ENCODE data around the gene PYGM. TPM values are rescaled to one million over a fixed set of nuclear protein-coding genes. Genes with fewer than 3 reads are reported as not detected.
A peak's percentile ranks its signal among the peaks of the same experiment; 100 is the strongest.

The PYGM gene
- total RNA-seq, 3 donors from 2014 or later, result 1.3 to 4.5 (median 3.4) TPM

GRCh38 chr11:64744544-64745188 is 15.1 kb downstream of the PYGM start:
- intact Hi-C loops (cut with DNase I; ENCODE audit: low total_unique reads), result no loop called here
- H3K4me1 ChIP-seq, result peaks cover 15 to 17% of the 10 kb centered on the region in 2 donors
- H3K36me3 ChIP-seq, result no peaks in the 10 kb centered on the region
- H3K27ac ChIP-seq, result peak overlapping the region; percentile 75 to 92
- no peak for DNase-seq (ENCODE audit: low spot score in 2 of 2)
- peaks cover 0 to 22% of the 10 kb centered on the region in 2 donors for H3K27me3 ChIP-seq
- H3K9me3 ChIP-seq, result no peaks in the 10 kb centered on the region
- H3K4me3 ChIP-seq, result peak overlapping the region; percentile 52 to 73 (median 58)
- TF ChIP-seq POLR2A (IDR thresholded peaks at IDR 0.05), result no peak
- TF ChIP-seq POLR2AphosphoS5 (IDR thresholded peaks at IDR 0.05), result no peak
- TF ChIP-seq, protein P1, sequence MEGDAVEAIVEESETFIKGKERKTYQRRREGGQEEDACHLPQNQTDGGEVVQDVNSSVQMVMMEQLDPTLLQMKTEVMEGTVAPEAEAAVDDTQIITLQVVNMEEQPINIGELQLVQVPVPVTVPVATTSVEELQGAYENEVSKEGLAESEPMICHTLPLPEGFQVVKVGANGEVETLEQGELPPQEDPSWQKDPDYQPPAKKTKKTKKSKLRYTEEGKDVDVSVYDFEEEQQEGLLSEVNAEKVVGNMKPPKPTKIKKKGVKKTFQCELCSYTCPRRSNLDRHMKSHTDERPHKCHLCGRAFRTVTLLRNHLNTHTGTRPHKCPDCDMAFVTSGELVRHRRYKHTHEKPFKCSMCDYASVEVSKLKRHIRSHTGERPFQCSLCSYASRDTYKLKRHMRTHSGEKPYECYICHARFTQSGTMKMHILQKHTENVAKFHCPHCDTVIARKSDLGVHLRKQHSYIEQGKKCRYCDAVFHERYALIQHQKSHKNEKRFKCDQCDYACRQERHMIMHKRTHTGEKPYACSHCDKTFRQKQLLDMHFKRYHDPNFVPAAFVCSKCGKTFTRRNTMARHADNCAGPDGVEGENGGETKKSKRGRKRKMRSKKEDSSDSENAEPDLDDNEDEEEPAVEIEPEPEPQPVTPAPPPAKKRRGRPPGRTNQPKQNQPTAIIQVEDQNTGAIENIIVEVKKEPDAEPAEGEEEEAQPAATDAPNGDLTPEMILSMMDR (IDR thresholded peaks at IDR 0.05), result no peak

- peak; percentile 53 to 69 for DNase-seq (ENCODE audit: low spot score in 2 of 2)
- Histone ChIP-seq H3K4me3 (peak within 1 kb of the TSS; percentile 52 to 73 (median 58)), H3K36me3 (no peaks in the 10 kb centered on the region), H3K9me3 (no peaks in the 10 kb centered on the region), H3K27me3 (peaks cover 0 to 22% of the 10 kb centered on the region in 2 donors), H3K27ac (peak within 1 kb of the TSS; percentile 75 to 92), H3K4me1 (peaks cover 15 to 17% of the 10 kb centered on the region in 2 donors)
- TF ChIP-seq POLR2AphosphoS5 (IDR thresholded peaks at IDR 0.05) (peak in 1 of 3 donors; percentile 31), POLR2A (IDR thresholded peaks at IDR 0.05) (no peak)
- TF ChIP-seq, protein P1 (IDR thresholded peaks at IDR 0.05), result peak; percentile 32 to 51 (median 43)
- intact Hi-C loops (cut with DNase I; ENCODE audit: low total_unique reads), result loop anchor here (1.0 kb wide), 1 partner anchor 27 kb away; no protein-coding TSS in a partner anchor
These were observed 15.9 kb downstream of the PYGM start, which contains the start of gene RASGRP2 for GRCh38 chr11:64743591-64744543. RASGRP2 (minus strand) TSS chr11:64744142; CDS start chr11:64742866, 1,276 bp downstream.

GRCh38 chr11:64742889-64743590 is 16.7 kb downstream of the PYGM start:
- peaks cover 0 to 22% of the 10 kb centered on the region in 2 donors for H3K27me3 ChIP-seq
- no peaks in the 10 kb centered on the region for H3K36me3 ChIP-seq
- DNase-seq (ENCODE audit: low spot score in 2 of 2), result no peak
- peak overlapping the region; percentile 52 to 73 (median 58) for H3K4me3 ChIP-seq
- peak overlapping the region; percentile 48 to 92 for H3K27ac ChIP-seq
- H3K4me1 ChIP-seq, result peaks cover 15 to 17% of the 10 kb centered on the region in 2 donors
- TF ChIP-seq, protein P1 (IDR thresholded peaks at IDR 0.05), result peak; percentile 46 to 75 (median 49)
- TF ChIP-seq POLR2AphosphoS5 (IDR thresholded peaks at IDR 0.05), result peak in 1 of 3 donors; percentile 55
- TF ChIP-seq POLR2A (IDR thresholded peaks at IDR 0.05), result peak; percentile 17
- H3K9me3 ChIP-seq, result no peaks in the 10 kb centered on the region
- intact Hi-C loops (cut with DNase I; ENCODE audit: low total_unique reads), result loop anchor here (1.0 kb wide), 1 partner anchor 26 kb away; no protein-coding TSS in a partner anchor

DNA sequence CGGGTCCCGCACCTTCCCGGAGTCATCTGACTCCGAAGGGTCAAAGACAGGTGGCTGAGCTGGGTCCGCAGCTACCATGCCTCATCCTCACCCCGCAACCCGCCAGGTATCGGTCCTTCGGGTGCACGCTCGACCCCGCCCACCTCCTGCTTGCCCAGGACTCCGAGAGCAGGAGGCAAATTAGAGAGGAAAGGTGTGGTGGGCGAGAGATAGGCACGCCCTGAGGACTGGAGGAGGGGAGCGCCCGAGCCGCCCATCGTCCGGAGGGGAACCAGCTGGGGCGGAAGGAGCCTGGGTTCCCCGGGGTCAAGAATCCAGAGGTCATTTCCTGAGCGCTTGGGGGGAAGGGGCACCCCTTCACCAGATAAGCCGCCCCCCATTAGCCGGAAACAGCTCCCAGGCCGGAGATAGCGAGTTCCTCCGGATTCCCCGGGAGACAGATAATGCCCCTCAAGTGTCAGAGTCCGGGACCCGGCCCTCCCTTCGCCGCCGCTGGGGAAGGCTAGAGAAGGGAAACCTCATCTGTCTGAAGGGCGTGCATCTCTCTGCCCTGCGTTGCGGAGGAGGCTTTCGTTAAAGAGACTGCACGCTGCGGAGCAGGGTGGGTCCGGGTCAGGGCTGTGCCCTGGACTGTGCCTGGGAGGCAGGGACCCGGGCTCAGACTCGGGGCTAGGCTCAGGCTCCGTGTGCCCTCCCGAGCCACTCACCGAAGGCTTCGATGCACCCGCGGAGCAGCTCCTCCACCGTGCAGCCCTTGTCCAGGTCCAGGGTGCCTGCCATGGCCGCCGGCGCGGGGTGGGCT is 17.5 kb downstream of the PYGM start:
- Histone ChIP-seq H3K9me3 (no peaks in the 10 kb centered on the region), H3K27me3 (peaks cover 0 to 22% of the 10 kb centered on the region in 2 donors), H3K36me3 (no peaks in the 10 kb centered on the region), H3K27ac (peak overlapping the region in 1 of 2 donors; percentile 92), H3K4me1 (peaks cover 15 to 17% of the 10 kb centered on the region in 2 donors), H3K4me3 (peak overlapping the region; percentile 52 to 73 (median 58))
- no peak for TF ChIP-seq POLR2AphosphoS5 (IDR thresholded peaks at IDR 0.05)
- TF ChIP-seq, protein P1 (IDR thresholded peaks at IDR 0.05), result no peak
- TF ChIP-seq POLR2A (IDR thresholded peaks at IDR 0.05), result no peak
- DNase-seq (ENCODE audit: low spot score in 2 of 2), result no peak
- intact Hi-C loops (cut with DNase I; ENCODE audit: low total_unique reads), result no loop called here
